ENCODE results near the gene IL16.

IL16 gene

GRCh38 chr15:81295486-81296121, 98.9 kb downstream of the IL16 start:
- DNase-seq (ENCODE audit: low spot score), result no peak

DNA sequence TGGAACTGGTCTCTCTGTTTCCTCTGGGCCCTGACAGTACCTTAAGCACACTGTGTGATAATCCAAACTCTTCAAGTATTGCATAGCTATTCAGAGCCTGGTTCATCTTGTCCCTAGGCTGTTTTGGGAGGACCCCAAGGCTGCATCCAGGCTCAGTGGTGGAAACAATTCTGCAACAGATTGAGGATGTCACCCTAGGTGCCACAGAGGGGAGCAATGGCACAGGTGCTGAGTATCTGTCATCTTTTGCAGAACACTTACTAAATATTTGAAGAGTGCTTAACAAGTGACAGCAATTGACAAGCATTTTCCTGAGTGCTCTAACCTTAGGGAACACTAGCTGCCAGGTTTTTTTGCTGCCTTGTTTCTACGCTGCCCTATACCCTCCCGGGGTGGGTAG, 99.5 kb downstream of the IL16 start:
- DNase-seq (ENCODE audit: low spot score), result no peak

- no peak for DNase-seq (ENCODE audit: low spot score)
Observed at GRCh38 chr15:81296673-81297072, 100.0 kb downstream of the IL16 start.

- no peak for DNase-seq (ENCODE audit: low spot score)
Observed at GRCh38 chr15:81297147-81297572, 100.5 kb downstream of the IL16 start.

DNA sequence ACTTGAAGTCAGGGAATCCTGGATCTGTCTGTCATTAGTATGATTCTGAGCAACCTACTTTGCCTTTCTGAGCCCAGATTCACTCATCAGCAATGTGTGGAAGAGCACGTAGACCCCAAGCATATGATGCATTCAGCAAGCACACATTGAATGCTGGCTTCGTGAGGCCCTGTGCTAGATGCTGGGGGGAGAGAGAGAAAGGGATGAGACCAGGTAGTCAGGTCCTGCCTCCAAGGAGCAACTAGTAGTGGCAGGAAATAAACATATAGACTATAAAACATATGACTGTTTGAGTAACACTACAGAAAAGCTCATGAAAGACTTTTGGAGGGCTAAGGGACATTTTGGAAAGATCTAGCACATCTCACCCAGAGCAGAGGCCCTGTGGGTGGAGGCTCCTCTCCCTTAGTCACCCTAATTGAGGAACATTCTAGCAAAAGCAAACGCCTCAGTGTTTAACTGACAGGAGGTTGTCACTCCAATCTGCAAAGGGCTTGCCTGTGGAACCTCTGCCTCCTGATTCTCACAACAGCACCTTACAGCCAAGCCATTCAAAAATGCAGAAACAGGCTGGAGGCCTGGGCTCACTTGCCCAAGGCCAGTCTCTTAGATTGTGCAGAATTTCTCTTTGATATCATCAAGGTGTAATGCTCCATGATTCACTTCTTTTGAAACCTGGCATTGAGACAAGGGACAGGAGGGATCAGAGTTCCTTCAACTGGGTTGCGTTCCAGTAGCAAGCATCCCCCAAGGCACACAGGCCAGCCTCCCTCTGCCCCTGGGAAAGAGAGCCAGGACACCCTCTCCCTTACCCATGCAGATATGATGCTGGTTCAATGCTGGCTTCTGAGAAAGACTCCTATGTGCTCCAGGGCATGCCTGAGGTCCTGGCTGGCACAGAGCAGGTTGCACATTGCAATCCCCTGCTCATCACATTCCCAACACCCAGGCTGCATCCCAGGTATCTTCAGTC, 101.2 kb downstream of the IL16 start:
- no peak for DNase-seq (ENCODE audit: low spot score)

GRCh38 chr15:81298611-81299010, 101.9 kb downstream of the IL16 start:
- no peak for DNase-seq (ENCODE audit: low spot score)

DNA sequence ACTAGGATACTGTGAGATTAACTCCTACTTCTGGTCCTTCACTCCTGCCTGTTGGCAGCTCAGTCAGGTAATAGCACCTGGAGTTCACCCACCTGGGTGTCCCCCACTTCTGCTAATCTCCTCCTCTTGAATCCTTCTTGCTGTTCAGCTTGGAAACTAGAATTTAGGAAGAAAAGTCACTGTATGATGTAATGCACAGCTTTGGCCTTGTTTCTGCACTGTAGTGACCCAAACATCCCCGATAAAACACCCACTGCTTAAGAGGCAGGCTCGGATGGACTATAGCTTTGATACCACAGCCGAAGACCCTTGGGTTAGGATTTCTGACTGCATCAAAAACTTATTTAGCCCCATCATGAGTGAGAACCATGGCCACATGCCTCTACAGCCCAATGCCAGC, 102.5 kb downstream of the IL16 start:
- DNase-seq (ENCODE audit: low spot score), result no peak

DNA sequence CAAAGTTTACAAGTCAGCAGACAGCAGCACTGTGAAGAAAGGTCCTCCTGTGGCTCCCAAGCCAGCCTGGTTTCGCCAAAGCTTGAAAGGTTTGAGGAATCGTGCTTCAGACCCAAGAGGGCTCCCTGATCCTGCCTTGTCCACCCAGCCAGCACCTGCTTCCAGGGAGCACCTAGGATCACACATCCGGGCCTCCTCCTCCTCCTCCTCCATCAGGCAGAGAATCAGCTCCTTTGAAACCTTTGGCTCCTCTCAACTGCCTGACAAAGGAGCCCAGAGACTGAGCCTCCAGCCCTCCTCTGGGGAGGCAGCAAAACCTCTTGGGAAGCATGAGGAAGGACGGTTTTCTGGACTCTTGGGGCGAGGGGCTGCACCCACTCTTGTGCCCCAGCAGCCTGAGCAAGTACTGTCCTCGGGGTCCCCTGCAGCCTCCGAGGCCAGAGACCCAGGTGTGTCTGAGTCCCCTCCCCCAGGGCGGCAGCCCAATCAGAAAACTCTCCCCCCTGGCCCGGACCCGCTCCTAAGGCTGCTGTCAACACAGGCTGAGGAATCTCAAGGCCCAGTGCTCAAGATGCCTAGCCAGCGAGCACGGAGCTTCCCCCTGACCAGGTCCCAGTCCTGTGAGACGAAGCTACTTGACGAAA, 103.1 kb downstream of the IL16 start:
- no peak for DNase-seq (ENCODE audit: low spot score)

GRCh38 chr15:81301385-81301784, 104.7 kb downstream of the IL16 start:
- no peak for DNase-seq (ENCODE audit: low spot score)

DNA sequence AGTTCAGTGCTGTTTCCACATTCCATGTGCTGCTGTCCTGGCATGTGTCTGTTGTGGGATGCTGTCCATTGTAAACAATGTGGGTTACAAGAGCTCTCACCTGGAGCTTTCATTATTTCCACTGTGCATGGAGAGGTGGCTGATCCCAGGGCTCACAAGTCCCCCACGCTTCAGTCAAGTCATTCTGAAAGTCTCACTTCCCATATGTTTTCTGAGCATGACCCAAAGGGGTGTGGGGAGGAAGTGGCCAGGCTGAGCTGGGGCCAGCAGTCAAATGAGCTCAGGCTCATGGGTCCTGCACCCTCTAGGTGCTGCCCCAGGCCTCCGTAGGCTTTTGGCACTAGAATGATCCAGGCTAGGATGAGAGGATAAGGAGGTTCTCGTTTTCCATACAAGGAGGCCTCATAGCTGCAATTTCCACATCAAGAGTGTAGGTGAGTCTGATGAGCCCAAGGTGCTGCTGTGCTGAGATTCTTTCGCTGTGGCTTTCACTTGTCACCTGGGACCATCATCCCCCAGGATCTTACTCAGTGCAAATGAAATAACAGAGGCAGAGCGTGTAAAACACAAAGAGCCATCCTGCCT, 105.2 kb downstream of the IL16 start:
- DNase-seq (ENCODE audit: low spot score), result no peak

- no peak for DNase-seq (ENCODE audit: low spot score)
Observed at GRCh38 chr15:81302701-81303109, 106.0 kb downstream of the IL16 start.

- DNase-seq (ENCODE audit: low spot score), result no peak
Observed at GRCh38 chr15:81303244-81304225, 106.9 kb downstream of the IL16 start.

DNA sequence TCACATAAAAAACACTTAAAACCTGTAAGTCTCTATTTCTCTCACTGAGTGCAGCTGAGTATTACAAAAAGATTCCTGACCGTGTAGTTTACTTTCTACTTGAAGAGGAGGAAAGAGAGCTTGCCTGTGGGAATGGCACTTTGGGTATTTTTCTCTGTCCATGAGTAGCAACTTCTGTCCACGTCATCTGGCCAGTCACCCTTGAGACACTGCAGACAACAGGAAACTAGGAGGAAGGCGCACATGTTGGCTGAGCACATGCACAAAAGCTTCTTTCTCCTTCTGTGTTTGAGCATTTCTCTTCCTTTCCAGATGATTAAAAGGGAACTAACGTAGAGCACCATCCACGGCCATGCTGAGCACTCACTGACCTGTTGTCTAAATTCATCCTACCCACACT, 107.5 kb downstream of the IL16 start:
- no peak for DNase-seq (ENCODE audit: low spot score)

- DNase-seq (ENCODE audit: low spot score), result no peak
Observed at GRCh38 chr15:81308260-81308659, 111.6 kb downstream of the IL16 start.

GRCh38 chr15:81309647-81310450, 113.2 kb downstream of the IL16 start:
- no peak for DNase-seq (ENCODE audit: low spot score)

GRCh38 chr15:81310480-81310879, 113.8 kb downstream of the IL16 start:
- no peak for DNase-seq (ENCODE audit: low spot score)

DNA sequence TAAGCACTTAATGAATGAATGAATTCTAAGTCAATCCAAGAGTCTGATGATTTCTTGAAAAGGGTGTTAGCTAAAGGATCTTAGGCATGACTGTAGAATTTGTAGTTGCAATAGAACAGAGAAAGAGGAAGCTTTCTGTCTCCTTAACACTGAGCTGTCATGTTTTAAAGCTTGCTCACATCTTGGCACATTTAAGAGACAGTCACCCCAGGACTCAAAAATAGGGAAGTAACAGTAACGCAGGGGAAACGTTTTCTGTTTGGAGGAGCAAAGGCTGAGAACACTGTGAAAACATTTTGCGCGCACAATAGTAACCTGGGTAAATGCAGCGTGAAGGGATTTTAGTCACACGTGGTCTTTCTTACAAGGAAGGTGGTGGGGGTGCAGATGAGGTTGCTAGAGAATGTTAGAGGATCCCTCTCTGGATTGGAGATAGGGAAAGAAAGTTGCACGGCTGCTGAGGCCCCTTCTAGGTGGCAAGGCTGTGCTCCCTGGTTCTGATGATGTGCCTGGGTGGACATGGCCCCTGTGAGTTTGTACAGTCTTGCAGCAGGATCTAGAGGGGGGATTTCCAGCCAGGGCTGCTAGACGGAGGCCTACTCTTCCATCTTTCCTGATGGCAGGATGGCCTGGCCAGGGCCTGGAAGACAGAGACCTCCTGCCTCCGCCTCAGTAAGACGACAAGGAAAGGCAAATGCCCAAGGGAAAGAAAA, 115.2 kb downstream of the IL16 start:
- DNase-seq (ENCODE audit: low spot score), result no peak

- no peak for DNase-seq (ENCODE audit: low spot score)
Observed at GRCh38 chr15:81312790-81313543, 116.3 kb downstream of the IL16 start.

DNA sequence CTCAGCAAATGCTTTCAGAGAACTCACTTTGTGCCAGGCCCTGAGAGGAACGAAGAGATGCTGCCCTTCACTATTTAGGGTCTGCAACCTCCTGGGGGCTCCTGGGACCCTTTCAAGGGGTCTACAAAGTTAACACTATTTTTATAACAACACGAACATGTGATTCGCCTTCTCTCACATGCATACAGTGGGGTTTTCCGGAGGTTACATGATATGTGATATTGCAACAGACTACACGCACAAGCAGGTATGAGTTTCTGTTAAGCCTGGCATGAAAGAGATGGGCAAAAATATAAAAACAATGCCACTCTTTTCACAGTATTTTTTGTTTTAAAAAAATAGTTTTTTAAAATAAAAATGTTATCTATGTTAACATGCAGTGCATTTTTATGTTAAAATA, 117.0 kb downstream of the IL16 start:
- no peak for DNase-seq (ENCODE audit: low spot score)
